ENCODE results near the gene PPARA. TPM values are rescaled to one million over a fixed set of nuclear protein-coding genes. Genes with fewer than 3 reads are reported as not detected.

Gene PPARA
- polyA plus RNA-seq, 1 of the 3 experiments (the other 2 are of a cell fraction) = 4.5 TPM

DNA sequence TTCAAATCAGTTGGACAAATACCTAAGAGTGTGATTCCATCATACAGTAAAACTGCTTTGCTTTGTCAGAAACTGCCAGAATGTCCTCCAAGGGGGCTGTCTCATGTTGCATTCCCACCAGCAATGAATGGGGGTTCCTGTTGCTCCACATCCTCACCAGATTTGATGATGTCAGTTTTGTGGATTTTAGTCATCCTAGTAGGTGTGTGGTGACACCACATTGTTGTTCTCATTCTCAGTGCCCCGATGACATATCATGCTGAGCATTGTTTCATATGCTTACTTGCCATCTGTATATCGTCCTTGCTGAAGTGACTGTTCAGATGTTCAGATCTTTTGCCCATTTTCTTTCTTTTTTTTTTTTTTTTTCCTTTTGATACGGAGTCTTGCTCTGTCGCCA is 62.7 kb downstream of the PPARA start:
- Histone ChIP-seq H3K27me3 (ENCODE audit: insufficient read depth) (no peaks in the 10 kb centered on the region), H3K4me2 (no peak overlapping the region), H2AFZ (ENCODE audit: low read depth) (no peak overlapping the region), H3F3A (replicated peaks; ENCODE audit: insufficient read depth) (no peaks in the 10 kb centered on the region), H3K4me3 (ENCODE audit: low read depth in 2 of 2, low read length in 1 of 2) (no peak overlapping the region), H3K4me1 (ENCODE audit: control insufficient read depth in 1 of 2, insufficient read depth in 2 of 2, low read depth in 1 of 2, low read length in 1 of 2) (no peaks in the 10 kb centered on the region), H3K9me3 (0 out of 2 replicates have a peak, but pooled peaks cover 6% of the 10 kb centered on the region), H4K20me1 (ENCODE audit: insufficient read depth) (no peaks in the 10 kb centered on the region), H3K36me3 (replicated peaks in 1 of 2; ENCODE audit: control insufficient read depth in 1 of 2, insufficient read depth in 2 of 2, low read length in 1 of 2) (peaks cover 5 to 35% of the 10 kb centered on the region in 2 experiments), H3K79me2 (ENCODE audit: insufficient read depth) (no peaks in the 10 kb centered on the region), H3K27ac (ENCODE audit: low read depth in 2 of 2, low read length in 1 of 2) (no peak overlapping the region), H3K9me2 (no peaks in the 10 kb centered on the region), H3K9ac (no peak overlapping the region)
- no peak for DNase-seq
- CTCF ChIA-PET = no interaction called here
- TF ChIP-seq EP300 (IDR thresholded peaks at IDR 0.05; ENCODE audit: borderline replicate concordance in 1 of 2, low read depth in 1 of 2, low read length in 1 of 2) (no peak), RFX5 (IDR thresholded peaks at IDR 0.05; ENCODE audit: low read length) (no peak), TAF1 (IDR thresholded peaks at IDR 0.05; ENCODE audit: borderline replicate concordance, low read depth, low read length) (no peak), FOSL2 (IDR thresholded peaks at IDR 0.05; ENCODE audit: borderline replicate concordance, low read depth) (no peak), YY1 (IDR thresholded peaks at IDR 0.05; ENCODE audit: low read depth) (no peak), NFIC (IDR thresholded peaks at IDR 0.05; ENCODE audit: borderline replicate concordance) (no peak), TEAD4 (IDR thresholded peaks at IDR 0.05; ENCODE audit: borderline replicate concordance, insufficient read depth) (no peak), SMC3 (IDR thresholded peaks at IDR 0.05; ENCODE audit: low read depth, low read length) (no peak), MEF2A (IDR thresholded peaks at IDR 0.05; ENCODE audit: borderline replicate concordance, low read depth) (no peak), NRF1 (IDR thresholded peaks at IDR 0.05; ENCODE audit: low read depth, low read length) (no peak), GABPA (IDR thresholded peaks at IDR 0.05; ENCODE audit: low read depth) (no peak), CHD2 (IDR thresholded peaks at IDR 0.05; ENCODE audit: low read length, partially characterized antibody) (no peak), POLR2AphosphoS5 (IDR thresholded peaks at IDR 0.05; ENCODE audit: low read depth, low read length) (no peak)
- TF ChIP-seq, protein P1, sequence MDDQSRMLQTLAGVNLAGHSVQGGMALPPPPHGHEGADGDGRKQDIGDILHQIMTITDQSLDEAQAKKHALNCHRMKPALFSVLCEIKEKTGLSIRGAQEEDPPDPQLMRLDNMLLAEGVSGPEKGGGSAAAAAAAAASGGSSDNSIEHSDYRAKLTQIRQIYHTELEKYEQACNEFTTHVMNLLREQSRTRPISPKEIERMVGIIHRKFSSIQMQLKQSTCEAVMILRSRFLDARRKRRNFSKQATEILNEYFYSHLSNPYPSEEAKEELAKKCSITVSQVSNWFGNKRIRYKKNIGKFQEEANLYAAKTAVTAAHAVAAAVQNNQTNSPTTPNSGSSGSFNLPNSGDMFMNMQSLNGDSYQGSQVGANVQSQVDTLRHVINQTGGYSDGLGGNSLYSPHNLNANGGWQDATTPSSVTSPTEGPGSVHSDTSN (IDR thresholded peaks at IDR 0.05) = no peak
- TF ChIP-seq, protein P2, sequence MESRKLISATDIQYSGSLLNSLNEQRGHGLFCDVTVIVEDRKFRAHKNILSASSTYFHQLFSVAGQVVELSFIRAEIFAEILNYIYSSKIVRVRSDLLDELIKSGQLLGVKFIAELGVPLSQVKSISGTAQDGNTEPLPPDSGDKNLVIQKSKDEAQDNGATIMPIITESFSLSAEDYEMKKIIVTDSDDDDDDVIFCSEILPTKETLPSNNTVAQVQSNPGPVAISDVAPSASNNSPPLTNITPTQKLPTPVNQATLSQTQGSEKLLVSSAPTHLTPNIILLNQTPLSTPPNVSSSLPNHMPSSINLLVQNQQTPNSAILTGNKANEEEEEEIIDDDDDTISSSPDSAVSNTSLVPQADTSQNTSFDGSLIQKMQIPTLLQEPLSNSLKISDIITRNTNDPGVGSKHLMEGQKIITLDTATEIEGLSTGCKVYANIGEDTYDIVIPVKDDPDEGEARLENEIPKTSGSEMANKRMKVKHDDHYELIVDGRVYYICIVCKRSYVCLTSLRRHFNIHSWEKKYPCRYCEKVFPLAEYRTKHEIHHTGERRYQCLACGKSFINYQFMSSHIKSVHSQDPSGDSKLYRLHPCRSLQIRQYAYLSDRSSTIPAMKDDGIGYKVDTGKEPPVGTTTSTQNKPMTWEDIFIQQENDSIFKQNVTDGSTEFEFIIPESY (IDR thresholded peaks at IDR 0.05; ENCODE audit: borderline replicate concordance, low read depth) = no peak
- TF ChIP-seq, protein P3, sequence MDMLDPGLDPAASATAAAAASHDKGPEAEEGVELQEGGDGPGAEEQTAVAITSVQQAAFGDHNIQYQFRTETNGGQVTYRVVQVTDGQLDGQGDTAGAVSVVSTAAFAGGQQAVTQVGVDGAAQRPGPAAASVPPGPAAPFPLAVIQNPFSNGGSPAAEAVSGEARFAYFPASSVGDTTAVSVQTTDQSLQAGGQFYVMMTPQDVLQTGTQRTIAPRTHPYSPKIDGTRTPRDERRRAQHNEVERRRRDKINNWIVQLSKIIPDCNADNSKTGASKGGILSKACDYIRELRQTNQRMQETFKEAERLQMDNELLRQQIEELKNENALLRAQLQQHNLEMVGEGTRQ (IDR thresholded peaks at IDR 0.05; ENCODE audit: borderline replicate concordance, low read depth, low read length) = no peak
- TF ChIP-seq, protein P4, sequence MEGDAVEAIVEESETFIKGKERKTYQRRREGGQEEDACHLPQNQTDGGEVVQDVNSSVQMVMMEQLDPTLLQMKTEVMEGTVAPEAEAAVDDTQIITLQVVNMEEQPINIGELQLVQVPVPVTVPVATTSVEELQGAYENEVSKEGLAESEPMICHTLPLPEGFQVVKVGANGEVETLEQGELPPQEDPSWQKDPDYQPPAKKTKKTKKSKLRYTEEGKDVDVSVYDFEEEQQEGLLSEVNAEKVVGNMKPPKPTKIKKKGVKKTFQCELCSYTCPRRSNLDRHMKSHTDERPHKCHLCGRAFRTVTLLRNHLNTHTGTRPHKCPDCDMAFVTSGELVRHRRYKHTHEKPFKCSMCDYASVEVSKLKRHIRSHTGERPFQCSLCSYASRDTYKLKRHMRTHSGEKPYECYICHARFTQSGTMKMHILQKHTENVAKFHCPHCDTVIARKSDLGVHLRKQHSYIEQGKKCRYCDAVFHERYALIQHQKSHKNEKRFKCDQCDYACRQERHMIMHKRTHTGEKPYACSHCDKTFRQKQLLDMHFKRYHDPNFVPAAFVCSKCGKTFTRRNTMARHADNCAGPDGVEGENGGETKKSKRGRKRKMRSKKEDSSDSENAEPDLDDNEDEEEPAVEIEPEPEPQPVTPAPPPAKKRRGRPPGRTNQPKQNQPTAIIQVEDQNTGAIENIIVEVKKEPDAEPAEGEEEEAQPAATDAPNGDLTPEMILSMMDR (IDR thresholded peaks at IDR 0.05) = no peak
- TF ChIP-seq, protein P5, sequence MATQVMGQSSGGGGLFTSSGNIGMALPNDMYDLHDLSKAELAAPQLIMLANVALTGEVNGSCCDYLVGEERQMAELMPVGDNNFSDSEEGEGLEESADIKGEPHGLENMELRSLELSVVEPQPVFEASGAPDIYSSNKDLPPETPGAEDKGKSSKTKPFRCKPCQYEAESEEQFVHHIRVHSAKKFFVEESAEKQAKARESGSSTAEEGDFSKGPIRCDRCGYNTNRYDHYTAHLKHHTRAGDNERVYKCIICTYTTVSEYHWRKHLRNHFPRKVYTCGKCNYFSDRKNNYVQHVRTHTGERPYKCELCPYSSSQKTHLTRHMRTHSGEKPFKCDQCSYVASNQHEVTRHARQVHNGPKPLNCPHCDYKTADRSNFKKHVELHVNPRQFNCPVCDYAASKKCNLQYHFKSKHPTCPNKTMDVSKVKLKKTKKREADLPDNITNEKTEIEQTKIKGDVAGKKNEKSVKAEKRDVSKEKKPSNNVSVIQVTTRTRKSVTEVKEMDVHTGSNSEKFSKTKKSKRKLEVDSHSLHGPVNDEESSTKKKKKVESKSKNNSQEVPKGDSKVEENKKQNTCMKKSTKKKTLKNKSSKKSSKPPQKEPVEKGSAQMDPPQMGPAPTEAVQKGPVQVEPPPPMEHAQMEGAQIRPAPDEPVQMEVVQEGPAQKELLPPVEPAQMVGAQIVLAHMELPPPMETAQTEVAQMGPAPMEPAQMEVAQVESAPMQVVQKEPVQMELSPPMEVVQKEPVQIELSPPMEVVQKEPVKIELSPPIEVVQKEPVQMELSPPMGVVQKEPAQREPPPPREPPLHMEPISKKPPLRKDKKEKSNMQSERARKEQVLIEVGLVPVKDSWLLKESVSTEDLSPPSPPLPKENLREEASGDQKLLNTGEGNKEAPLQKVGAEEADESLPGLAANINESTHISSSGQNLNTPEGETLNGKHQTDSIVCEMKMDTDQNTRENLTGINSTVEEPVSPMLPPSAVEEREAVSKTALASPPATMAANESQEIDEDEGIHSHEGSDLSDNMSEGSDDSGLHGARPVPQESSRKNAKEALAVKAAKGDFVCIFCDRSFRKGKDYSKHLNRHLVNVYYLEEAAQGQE (IDR thresholded peaks at IDR 0.05; ENCODE audit: low read depth, low read length) = no peak
- POLR2A ChIA-PET = no interaction called here
- WGBS (ENCODE audit: low lambda C conversion rate) = 86% methylated on average over 4 of the region's 4 CpGs
